B cell (primary cell): ENCODE data around the gene HYLS1. TPM values are rescaled to one million over a fixed set of nuclear protein-coding genes. Genes with fewer than 3 reads are reported as not detected.
A peak's percentile ranks its signal among the peaks of the same experiment; 100 is the strongest.

Experiments used
- ATAC-seq: fragments of 200-7000 bp; cut with Tn5 transposase; one replicate; pipeline ENCODE4 v1.10.0; 2021; ENCODE audit warnings: low read depth, mild to moderate bottlenecking, moderate number of reproducible peaks, moderate library complexity
- CTCF ChIA-PET: fragments of 350-600 bp; sonication (Branson Sonifier 250); formaldehyde crosslinking; loops from one replicate; lab custom pipeline; 2021; ENCODE audit warnings: antibody characterized with exemption, inconsistent platforms; lab: Charles Lee
- POLR2A ChIA-PET: fragments of 350-600 bp; sonication (Branson Sonifier 250); formaldehyde crosslinking; loops from one replicate; lab custom pipeline; 2021; ENCODE audit warnings: antibody characterized with exemption; lab: Charles Lee
- DNase-seq: peaks from one replicate; pipeline ENCODE4 v3.0.0; 2013
- H2AFZ ChIP-seq: 2 replicates; pipeline ENCODE4 v1.6.1; 2012; ENCODE audit warnings: mild to moderate bottlenecking, low read depth, low read length; ENCODE audit not compliant: insufficient read depth, poor library complexity, severe bottlenecking
- H3K27ac ChIP-seq, 2 donors: 1 replicate in 1 of 2; 2 replicates in 1 of 2; pipeline ENCODE4 v1.5.1; 2012 to 2013; ENCODE audit warnings: low read length in 2 of 2, mild to moderate bottlenecking in 2 of 2, moderate library complexity in 1 of 2
- H3K27me3 ChIP-seq, 4 experiments: fragments of 200-600 bp in 1 of 4; sonication (generic) in 1 of 4; replicated peaks in 1 of 4; 1 replicate in 2 of 4; 2 replicates in 2 of 4; pipeline versions ENCODE4 v1.6.1 to v1.7.0; 2013 to 2016; ENCODE audit warnings: low read length in 3 of 4, mild to moderate bottlenecking in 2 of 4, mixed read lengths in 1 of 4, moderate library complexity in 1 of 4; ENCODE audit not compliant: insufficient read depth in 4 of 4, control insufficient read depth in 3 of 4; ENCODE audit errors: control extremely low read depth in 1 of 4
- H3K36me3 ChIP-seq, 2 experiments: replicated peaks in 1 of 2; 1 replicate in 1 of 2; 2 replicates in 1 of 2; pipeline versions ENCODE4 v1.6.1 to v1.7.1; 2013; ENCODE audit warnings: low read length in 1 of 2; ENCODE audit not compliant: insufficient read depth in 2 of 2, control insufficient read depth in 1 of 2; ENCODE audit errors: control extremely low read depth in 1 of 2, extremely low read depth in 1 of 2
- H3K4me1 ChIP-seq, 2 donors: fragments of 200-600 bp in 1 of 2; sonication (generic) in 1 of 2; 1 replicate in 1 of 2; 2 replicates in 1 of 2; pipeline versions ENCODE4 v1.5.1 to v1.6.1; 2013 to 2017; ENCODE audit warnings: low read length in 2 of 2; ENCODE audit not compliant: control insufficient read depth in 2 of 2, insufficient read depth in 2 of 2
- H3K4me2 ChIP-seq: replicated peaks from 2 replicates; pipeline ENCODE3; 2012; ENCODE audit warnings: mild to moderate bottlenecking, low read depth, low read length; ENCODE audit not compliant: poor library complexity, severe bottlenecking
- H3K4me3 ChIP-seq, 5 experiments: fragments of 200-600 bp in 1 of 5; sonication (generic) in 1 of 5; 1 replicate in 3 of 5; 2 replicates in 2 of 5; pipeline versions ENCODE4 v1.5.1 to v1.7.0; 2011 to 2016; ENCODE audit warnings: low read length in 4 of 5, mild to moderate bottlenecking in 4 of 5, low read depth in 2 of 5, control low read depth in 1 of 5, moderate library complexity in 1 of 5; ENCODE audit not compliant: insufficient read depth in 1 of 5; ENCODE audit errors: control extremely low read depth in 1 of 5, extremely low read depth in 1 of 5
- H3K79me2 ChIP-seq: fragments of 200-600 bp; sonication (generic); one replicate; pipeline ENCODE4 v1.6.0; 2016; ENCODE audit warnings: low read length; ENCODE audit not compliant: control insufficient read depth, insufficient read depth
- H3K9ac ChIP-seq: fragments of 200-600 bp; sonication (generic); 2 replicates; pipeline ENCODE4 v1.6.1; 2017; ENCODE audit warnings: mild to moderate bottlenecking, low read length, moderate library complexity
- H3K9me3 ChIP-seq, 3 donors: one replicate each; pipeline versions ENCODE4 v1.6.1 to v1.7.1; 2013; ENCODE audit warnings: low read length in 2 of 3; ENCODE audit not compliant: control insufficient read depth in 2 of 3, insufficient read depth in 1 of 3; ENCODE audit errors: control extremely low read depth in 1 of 3
- H4K20me1 ChIP-seq: 2 replicates; pipeline ENCODE4 v1.6.0; 2012; ENCODE audit warnings: mild to moderate bottlenecking, low read length; ENCODE audit not compliant: insufficient read depth, control insufficient read depth, poor library complexity, severe bottlenecking
- H3K27ac Mint-ChIP-seq: one replicate; pipeline ENCODE4 v1.8.0; 2021; ENCODE audit warnings: mixed read lengths
- H3K27me3 Mint-ChIP-seq: one replicate; pipeline ENCODE4 v1.8.0; 2021; ENCODE audit warnings: mixed read lengths
- H3K4me1 Mint-ChIP-seq: one replicate; pipeline ENCODE4 v1.8.0; 2021; ENCODE audit warnings: mixed read lengths
- H3K4me3 Mint-ChIP-seq: one replicate; pipeline ENCODE4 v1.8.0; 2021; ENCODE audit warnings: mixed read lengths
- H3K9me3 Mint-ChIP-seq: one replicate; pipeline ENCODE4 v1.8.0; 2022; ENCODE audit warnings: mixed read lengths; ENCODE audit not compliant: insufficient read depth
- EZH2 ChIP-seq: IDR thresholded peaks from 2 replicates; pipeline ENCODE4 v1.6.1; 2012; ENCODE audit warnings: borderline replicate concordance, low read depth, mild to moderate bottlenecking, moderate library complexity, low read length; ENCODE audit not compliant: insufficient read depth, poor library complexity, severe bottlenecking
- WGBS: methylation state at CpG from one replicate; pipeline ENCODE4 v1.1.5; 2013; ENCODE audit warnings: missing lambda C conversion rate; ENCODE audit not compliant: insufficient coverage; 5-methylcytosine and 5-hydroxymethylcytosine counted together
- intact Hi-C: fragments of 100-400 bp; cut with micrococcal nuclease; formaldehyde crosslinking; loops from one replicate; pipeline ENCODE4 v1.10.0; 2022
- polyA minus RNA-seq: library from RNA; depleted of rRNA, polyadenylated mRNA; stranded (reverse); fragments of >200 nt; gene quantifications from 2 replicates; pipeline ENCODE4 v1.2.3, GENCODE V29; 2012
- polyA plus RNA-seq: library from polyadenylated mRNA; depleted of rRNA; stranded (reverse); fragments of >200 nt; gene quantifications from 2 replicates; pipeline ENCODE4 v1.2.3, GENCODE V29; 2012
- total RNA-seq, 2 donors: library from RNA; stranded (reverse); fragments of 120-200 nt in 1 of 2; gene quantifications; 1 replicate in 1 of 2; 2 replicates in 1 of 2; pipeline versions ENCODE4 v1.2.3 to v1.2.4, GENCODE V29; 2013 to 2022
- TF ChIP-seq, protein P1 (sequence below): fragments of 200-600 bp; IDR thresholded peaks from one replicate; pipeline ENCODE4 v1.8.0; 2022; ENCODE audit warnings: antibody characterized with exemption, mild to moderate bottlenecking

Gene HYLS1, protein sequence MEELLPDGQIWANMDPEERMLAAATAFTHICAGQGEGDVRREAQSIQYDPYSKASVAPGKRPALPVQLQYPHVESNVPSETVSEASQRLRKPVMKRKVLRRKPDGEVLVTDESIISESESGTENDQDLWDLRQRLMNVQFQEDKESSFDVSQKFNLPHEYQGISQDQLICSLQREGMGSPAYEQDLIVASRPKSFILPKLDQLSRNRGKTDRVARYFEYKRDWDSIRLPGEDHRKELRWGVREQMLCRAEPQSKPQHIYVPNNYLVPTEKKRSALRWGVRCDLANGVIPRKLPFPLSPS
- total RNA-seq (9.4 and 9.9 TPM in 2 replicates), polyA plus RNA-seq (3.1 and 4.4 TPM in 2 replicates), polyA minus RNA-seq (6.4 and 8.6 TPM in 2 replicates)
- 13.9 TPM for total RNA-seq (2013)

DNA sequence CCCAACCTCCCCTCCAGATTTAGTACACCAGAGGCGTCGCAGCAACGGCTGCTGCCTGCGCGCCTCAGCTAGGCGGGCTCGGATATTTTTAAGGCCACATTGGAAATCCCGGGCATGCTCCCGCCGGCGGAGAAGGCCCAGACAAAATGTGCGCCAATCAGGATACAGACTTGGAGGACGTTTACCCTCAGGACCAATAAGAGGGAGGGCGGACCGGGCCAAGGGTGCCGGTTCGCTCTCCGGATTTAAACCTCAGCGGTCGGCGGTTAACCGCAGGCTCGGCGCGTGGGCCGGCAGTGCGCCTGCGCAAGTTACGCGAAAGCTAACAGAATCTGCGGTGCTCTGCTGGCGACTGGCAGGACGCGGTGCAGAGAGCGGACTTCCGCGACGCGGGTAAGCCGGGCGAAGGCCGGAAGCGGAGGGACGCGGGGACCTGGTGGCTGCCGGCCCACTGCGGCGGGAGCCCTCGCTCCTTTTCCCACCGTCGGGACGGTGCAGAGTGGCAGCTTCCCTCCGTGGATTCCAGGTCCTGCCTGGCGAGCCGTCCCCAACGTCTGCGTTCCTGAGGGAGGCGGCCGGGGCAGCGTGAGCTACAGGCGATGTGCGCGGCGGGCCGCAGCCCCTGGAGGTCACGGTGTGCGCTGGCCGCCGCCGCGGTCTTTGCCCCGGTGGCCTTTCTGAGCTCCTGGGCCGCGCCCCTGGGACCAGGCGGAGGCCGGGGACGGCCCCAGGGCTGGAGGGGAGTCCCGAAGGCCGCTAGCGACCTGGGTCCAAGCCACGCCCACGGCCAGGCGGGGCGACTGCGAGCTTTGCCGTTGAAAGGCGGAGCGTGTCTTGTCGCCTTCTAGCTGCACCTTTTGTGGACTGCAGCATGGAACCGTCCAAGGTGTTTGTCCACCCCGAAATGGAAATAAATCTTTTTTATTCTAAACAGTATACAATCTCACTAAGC is at the start of gene HYLS1:
Gene HYLS1 (plus strand): TSS at position 296 of the 952 bp plus-strand sequence. CDS start 11,701 bp downstream, outside the sequence.
- H3K27me3 Mint-ChIP-seq: no peaks in the 10 kb centered on the region
- no peak for TF ChIP-seq EZH2
- TF ChIP-seq, protein P1, sequence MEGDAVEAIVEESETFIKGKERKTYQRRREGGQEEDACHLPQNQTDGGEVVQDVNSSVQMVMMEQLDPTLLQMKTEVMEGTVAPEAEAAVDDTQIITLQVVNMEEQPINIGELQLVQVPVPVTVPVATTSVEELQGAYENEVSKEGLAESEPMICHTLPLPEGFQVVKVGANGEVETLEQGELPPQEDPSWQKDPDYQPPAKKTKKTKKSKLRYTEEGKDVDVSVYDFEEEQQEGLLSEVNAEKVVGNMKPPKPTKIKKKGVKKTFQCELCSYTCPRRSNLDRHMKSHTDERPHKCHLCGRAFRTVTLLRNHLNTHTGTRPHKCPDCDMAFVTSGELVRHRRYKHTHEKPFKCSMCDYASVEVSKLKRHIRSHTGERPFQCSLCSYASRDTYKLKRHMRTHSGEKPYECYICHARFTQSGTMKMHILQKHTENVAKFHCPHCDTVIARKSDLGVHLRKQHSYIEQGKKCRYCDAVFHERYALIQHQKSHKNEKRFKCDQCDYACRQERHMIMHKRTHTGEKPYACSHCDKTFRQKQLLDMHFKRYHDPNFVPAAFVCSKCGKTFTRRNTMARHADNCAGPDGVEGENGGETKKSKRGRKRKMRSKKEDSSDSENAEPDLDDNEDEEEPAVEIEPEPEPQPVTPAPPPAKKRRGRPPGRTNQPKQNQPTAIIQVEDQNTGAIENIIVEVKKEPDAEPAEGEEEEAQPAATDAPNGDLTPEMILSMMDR: no peak
- CTCF ChIA-PET: interaction anchor here (1.1 to 2.4 kb wide), 8 partner anchors 8 to 764 kb away, joined by 3 to 14 read pairs (median 4); partner anchors contain the start of genes EI24 and PUS3

More for the DNA sequence above, at the start of gene HYLS1:
- Histone ChIP-seq H3K27ac (peak within 1 kb of the TSS; percentile 90 to 94), H3K4me3 (peak within 1 kb of the TSS; percentile 71 to 97 (median 90)), H3K36me3 (peaks cover 0 to 6% of the 10 kb centered on the region in 2 experiments), H3K9ac (peak within 1 kb of the TSS; percentile 87), H3K9me3 (peaks cover 0 to 7% (median 0%) of the 10 kb centered on the region in 3 donors), H4K20me1 (peaks cover 19% of the 10 kb centered on the region), H3K79me2 (peaks cover 19% of the 10 kb centered on the region), H3K4me2 (peak within 1 kb of the TSS; percentile 87), H2AFZ (peak within 1 kb of the TSS; percentile 83), H3K27me3 (no peaks in the 10 kb centered on the region), H3K4me1 (peaks cover 5 to 19% of the 10 kb centered on the region in 2 donors)
- Mint-ChIP-seq H3K9me3 (no peaks in the 10 kb centered on the region), H3K4me3 (peak within 1 kb of the TSS; percentile 96), H3K27ac (peak within 1 kb of the TSS; percentile 99), H3K4me1 (peaks cover 24% of the 10 kb centered on the region)
- intact Hi-C loops: loop anchor here (1.0 to 5.0 kb wide), 11 partner anchors 13 to 1087 kb away; partner anchors contain the start of genes CDON, CHEK1, EI24 and FAM118B
- DNase-seq (peak; percentile 98), ATAC-seq (peak; percentile 81)
- WGBS: under 1% methylated on average over 89 of the region's 91 CpGs
- POLR2A ChIA-PET: interaction anchor here (0.5 to 3.1 kb wide), 8 partner anchors 9 to 825 kb away, joined by 3 to 17 read pairs (median 5); partner anchors contain the start of genes CHEK1, DDX25, EI24 and FAM118B
